H9 (cell line): ENCODE data around the gene GRHL3. TPM values are rescaled to one million over a fixed set of nuclear protein-coding genes. Genes with fewer than 3 reads are reported as not detected.

Source experiments
- DNase-seq: peaks from one replicate; pipeline ENCODE4 v3.0.0-alpha.2; 2017
- H2AFZ ChIP-seq: one replicate; pipeline ENCODE4 v1.6.1; 2013; ENCODE audit warnings: mild to moderate bottlenecking, low read length, control low read depth, moderate library complexity
- H2AK5ac ChIP-seq: 2 replicates; pipeline ENCODE4 v1.6.1; 2013; ENCODE audit warnings: low read length, control low read depth, mixed read lengths; ENCODE audit not compliant: insufficient read length
- H2BK120ac ChIP-seq: one replicate; pipeline ENCODE4 v1.6.1; 2013; ENCODE audit warnings: low read depth, mild to moderate bottlenecking, low read length, control low read depth, inconsistent platforms; ENCODE audit not compliant: poor library complexity, severe bottlenecking
- H2BK12ac ChIP-seq: 2 replicates; pipeline ENCODE4 v1.6.1; 2013; ENCODE audit warnings: low read length, control low read depth, mixed read lengths, low read depth; ENCODE audit not compliant: insufficient read length
- H2BK15ac ChIP-seq: 2 replicates; pipeline ENCODE4 v1.6.1; 2013; ENCODE audit warnings: low read depth, low read length, control low read depth
- H2BK20ac ChIP-seq: one replicate; pipeline ENCODE4 v1.6.1; 2013; ENCODE audit warnings: low read depth, mild to moderate bottlenecking, low read length, control low read depth, inconsistent platforms; ENCODE audit not compliant: poor library complexity, severe bottlenecking
- H2BK5ac ChIP-seq: 2 replicates; pipeline ENCODE4 v1.6.1; 2013; ENCODE audit warnings: low read length, control low read depth, mixed read lengths; ENCODE audit not compliant: insufficient read length
- H3K14ac ChIP-seq: 2 replicates; pipeline ENCODE4 v1.6.1; 2013; ENCODE audit warnings: low read length, control low read depth; ENCODE audit not compliant: insufficient read depth
- H3K18ac ChIP-seq: 2 replicates; pipeline ENCODE4 v1.6.1; 2013; ENCODE audit warnings: low read depth, mild to moderate bottlenecking, mixed read lengths, low read length, control low read depth; ENCODE audit not compliant: insufficient read length
- H3K23ac ChIP-seq: 2 replicates; pipeline ENCODE4 v1.6.1; 2013; ENCODE audit warnings: low read length, control low read depth, mixed read lengths, low read depth; ENCODE audit not compliant: insufficient read length
- H3K23me2 ChIP-seq: 2 replicates; pipeline ENCODE4 v1.6.1; 2013; ENCODE audit warnings: low read depth, mild to moderate bottlenecking, mixed read lengths, low read length, control low read depth; ENCODE audit not compliant: insufficient read length, poor library complexity, severe bottlenecking
- H3K27ac ChIP-seq: 2 replicates; pipeline ENCODE4 v1.5.1; 2013; ENCODE audit warnings: low read length, control low read depth, mixed read lengths, low read depth; ENCODE audit not compliant: insufficient read length
- H3K27me3 ChIP-seq: 2 replicates; pipeline ENCODE4 v1.6.1; 2013; ENCODE audit warnings: low read length, control low read depth, inconsistent platforms; ENCODE audit not compliant: insufficient read depth
- H3K4ac ChIP-seq: 2 replicates; pipeline ENCODE4 v1.6.1; 2013; ENCODE audit warnings: low read depth, mild to moderate bottlenecking, control low read depth, inconsistent platforms, low read length, moderate library complexity
- H3K4me1 ChIP-seq: 2 replicates; pipeline ENCODE4 v1.6.1; 2013; ENCODE audit warnings: low read length, control low read depth, inconsistent platforms; ENCODE audit not compliant: insufficient read depth
- H3K4me2 ChIP-seq: 2 replicates; pipeline ENCODE4 v1.6.1; 2013; ENCODE audit warnings: low read length, control low read depth, mixed read lengths; ENCODE audit not compliant: insufficient read length, insufficient read depth
- H3K56ac ChIP-seq: 2 replicates; pipeline ENCODE4 v1.6.1; 2013; ENCODE audit warnings: low read depth, mild to moderate bottlenecking, mixed read lengths, low read length, control low read depth; ENCODE audit not compliant: insufficient read length
- H3K79me1 ChIP-seq: 2 replicates; pipeline ENCODE4 v1.6.1; 2013; ENCODE audit warnings: low read depth, mild to moderate bottlenecking, moderate library complexity, low read length, control low read depth, inconsistent platforms; ENCODE audit not compliant: insufficient read depth, poor library complexity, severe bottlenecking
- H3K79me2 ChIP-seq: 2 replicates; pipeline ENCODE4 v1.6.1; 2013; ENCODE audit warnings: low read length, control low read depth, inconsistent platforms; ENCODE audit not compliant: insufficient read depth
- H3K9ac ChIP-seq: 2 replicates; pipeline ENCODE4 v1.6.1; 2013; ENCODE audit warnings: low read length, control low read depth, mixed read lengths; ENCODE audit not compliant: insufficient read length; ENCODE audit errors: extremely low read depth
- H3K9me3 ChIP-seq: one replicate; pipeline ENCODE4 v1.6.1; 2013; ENCODE audit warnings: low read depth, low read length, inconsistent platforms; ENCODE audit not compliant: control insufficient read depth
- H3T11ph ChIP-seq: one replicate; pipeline ENCODE4 v1.6.1; 2013; ENCODE audit warnings: mild to moderate bottlenecking, low read length, control low read depth, inconsistent platforms
- H4K20me1 ChIP-seq: one replicate; pipeline ENCODE4 v1.6.1; 2013; ENCODE audit not compliant: control insufficient read depth, insufficient read length, insufficient read depth
- H4K5ac ChIP-seq: 2 replicates; pipeline ENCODE4 v1.6.1; 2013; ENCODE audit warnings: low read depth, mild to moderate bottlenecking, mixed read lengths, low read length, control low read depth; ENCODE audit not compliant: insufficient read length
- H4K8ac ChIP-seq: replicated peaks from 2 replicates; pipeline ENCODE4 v1.6.1; 2013; ENCODE audit warnings: low read length, control low read depth, mixed read lengths, low read depth; ENCODE audit not compliant: insufficient read length
- H4K91ac ChIP-seq: 2 replicates; pipeline ENCODE4 v1.6.1; 2013; ENCODE audit warnings: low read depth, mild to moderate bottlenecking, moderate library complexity, mixed read lengths, low read length, control low read depth; ENCODE audit not compliant: insufficient read length
- H3K27ac Mint-ChIP-seq, 3 experiments: 2 replicates in 2 of 3; 3 replicates in 1 of 3; pipeline ENCODE4 v1.8.0; 2020 to 2021; ENCODE audit warnings: mixed read lengths in 3 of 3, mild to moderate bottlenecking in 1 of 3, moderate library complexity in 1 of 3
- H3K27me3 Mint-ChIP-seq: 2 replicates; pipeline ENCODE4 v1.8.0; 2021; ENCODE audit warnings: low read depth, mild to moderate bottlenecking, moderate library complexity, mixed read lengths
- H3K36me3 Mint-ChIP-seq, 3 experiments: 2 replicates in 2 of 3; 3 replicates in 1 of 3; pipeline ENCODE4 v1.8.0; 2020 to 2021; ENCODE audit warnings: low read depth in 3 of 3, mixed read lengths in 3 of 3; ENCODE audit not compliant: insufficient read depth in 1 of 3
- H3K4me1 Mint-ChIP-seq, 2 experiments: 2 replicates each; pipeline ENCODE4 v1.8.0; 2020; ENCODE audit warnings: mixed read lengths in 2 of 2
- H3K4me3 Mint-ChIP-seq, 2 experiments: 2 replicates in 1 of 2; 3 replicates in 1 of 2; pipeline ENCODE4 v1.8.0; 2020 to 2021; ENCODE audit warnings: mild to moderate bottlenecking in 2 of 2, mixed read lengths in 2 of 2, moderate library complexity in 1 of 2
- H3K9me3 Mint-ChIP-seq, 2 experiments: 2 replicates in 1 of 2; 3 replicates in 1 of 2; pipeline ENCODE4 v1.8.0; 2020; ENCODE audit warnings: mild to moderate bottlenecking in 2 of 2, mixed read lengths in 2 of 2, moderate library complexity in 1 of 2
- WGBS: extraction: QIAGEN DNeasy Blood & Tissue Kit; methylation state at CpG from one replicate; pipeline ENCODE4 v1.1.7; 2013; ENCODE audit warnings: missing lambda C conversion rate, low lambda C conversion rate, mixed read lengths; ENCODE audit not compliant: insufficient read length; ENCODE audit errors: extremely low coverage; 5-methylcytosine and 5-hydroxymethylcytosine counted together
- total RNA-seq: library from RNA; stranded (reverse); gene quantifications from 2 replicates; pipeline ENCODE4 v1.2.1, GENCODE V29; 2021
- TF ChIP-seq, protein P1 (sequence below): fragments of 200-600 bp; sonication (generic); conservative IDR thresholded peaks from 3 replicates; pipeline ENCODE4 v1.8.0; 2021; ENCODE audit warnings: antibody characterized with exemption, mild to moderate bottlenecking

The GRHL3 gene
- total RNA-seq, 1 experiment from 2014 or later, result 3.5 TPM

DNA sequence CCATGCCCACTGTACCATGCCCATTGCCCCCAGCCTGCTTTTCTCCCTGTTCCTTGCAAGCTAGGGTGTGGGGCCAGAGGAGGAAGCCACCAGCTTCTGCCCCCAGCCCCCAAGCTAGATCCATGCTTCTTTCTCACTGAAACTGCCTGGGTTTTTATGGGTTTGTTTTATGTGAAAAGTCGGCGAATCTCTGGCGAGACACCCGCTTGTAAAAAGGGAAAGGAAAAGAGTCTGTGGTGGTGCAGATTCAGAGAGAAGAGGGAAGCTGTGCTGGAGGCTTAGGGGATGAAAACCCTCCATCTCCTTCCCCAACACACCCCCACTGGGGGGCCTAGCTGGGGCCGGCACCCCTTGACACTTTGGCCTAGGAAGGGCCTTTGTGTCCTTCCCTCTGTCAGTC, 26.2 kb downstream of the GRHL3 start:
- Histone ChIP-seq H2BK15ac (no peak overlapping the region), H3K56ac (no peak overlapping the region), H3K79me1 (no peaks in the 10 kb centered on the region), H4K8ac (no peak overlapping the region), H4K5ac (no peak overlapping the region), H2AFZ (no peak overlapping the region), H4K91ac (no peak overlapping the region), H2BK5ac (no peak overlapping the region), H3K9me3 (no peaks in the 10 kb centered on the region), H3T11ph (no peak overlapping the region), H3K4ac (no peak overlapping the region), H2BK12ac (no peak overlapping the region), H3K23me2 (no peaks in the 10 kb centered on the region), H3K23ac (no peak overlapping the region), H2BK20ac (no peak overlapping the region), H3K27me3 (no peaks in the 10 kb centered on the region), H3K27ac (no peak overlapping the region), H2BK120ac (no peak overlapping the region), H3K14ac (no peak overlapping the region), H3K4me2 (no peak overlapping the region), H4K20me1 (no peaks in the 10 kb centered on the region), H2AK5ac (no peak overlapping the region), H3K9ac (no peak overlapping the region), H3K18ac (no peak overlapping the region), H3K4me1 (peaks cover 2% of the 10 kb centered on the region; the same call in 1 of the 2 replicates), H3K79me2 (no peaks in the 10 kb centered on the region)
- Mint-ChIP-seq H3K4me3 (no peak overlapping the region), H3K27ac (peak overlapping the region in 1 of 3 experiments; percentile 9; a peak in 1 of 7 replicates), H3K36me3 (no peaks in the 10 kb centered on the region), H3K4me1 (peaks cover 19 to 29% of the 10 kb centered on the region in 2 experiments), H3K9me3 (no peaks in the 10 kb centered on the region; a peak in 1 of 5 replicates), H3K27me3 (no peaks in the 10 kb centered on the region)
- TF ChIP-seq, protein P1, sequence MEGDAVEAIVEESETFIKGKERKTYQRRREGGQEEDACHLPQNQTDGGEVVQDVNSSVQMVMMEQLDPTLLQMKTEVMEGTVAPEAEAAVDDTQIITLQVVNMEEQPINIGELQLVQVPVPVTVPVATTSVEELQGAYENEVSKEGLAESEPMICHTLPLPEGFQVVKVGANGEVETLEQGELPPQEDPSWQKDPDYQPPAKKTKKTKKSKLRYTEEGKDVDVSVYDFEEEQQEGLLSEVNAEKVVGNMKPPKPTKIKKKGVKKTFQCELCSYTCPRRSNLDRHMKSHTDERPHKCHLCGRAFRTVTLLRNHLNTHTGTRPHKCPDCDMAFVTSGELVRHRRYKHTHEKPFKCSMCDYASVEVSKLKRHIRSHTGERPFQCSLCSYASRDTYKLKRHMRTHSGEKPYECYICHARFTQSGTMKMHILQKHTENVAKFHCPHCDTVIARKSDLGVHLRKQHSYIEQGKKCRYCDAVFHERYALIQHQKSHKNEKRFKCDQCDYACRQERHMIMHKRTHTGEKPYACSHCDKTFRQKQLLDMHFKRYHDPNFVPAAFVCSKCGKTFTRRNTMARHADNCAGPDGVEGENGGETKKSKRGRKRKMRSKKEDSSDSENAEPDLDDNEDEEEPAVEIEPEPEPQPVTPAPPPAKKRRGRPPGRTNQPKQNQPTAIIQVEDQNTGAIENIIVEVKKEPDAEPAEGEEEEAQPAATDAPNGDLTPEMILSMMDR, result no peak
- no peak for DNase-seq
- WGBS, result no CpG with 5 or more reads among the region's 5 CpGs
